GM13977 (cell line): ENCODE data around the gene EPB41L3.

Source experiments
- DNase-seq: peaks from one replicate; pipeline ENCODE4 v3.0.0; 2012; ENCODE audit warnings: low spot score
- CTCF ChIP-seq: IDR thresholded peaks from 2 replicates; pipeline ENCODE4 v1.5.1; 2012; ENCODE audit warnings: mild to moderate bottlenecking, control low read depth; ENCODE audit not compliant: insufficient read depth; ENCODE audit errors: extremely low read depth, missing control alignments
- in situ Hi-C: fragments of 300-500 bp; cut with MboI; formaldehyde crosslinking; loops from one replicate; pipeline ENCODE4 v1.12.0; 2022; ENCODE audit warnings: low sequenced_read_pairs, low pct_unique_long_range_greater_than_20kb, mixed read lengths, inconsistent platforms; ENCODE audit not compliant: unreplicated experiment

The EPB41L3 gene

GRCh38 chr18:5365443-5365842 is 178.4 kb downstream of the EPB41L3 start:
- no peak for DNase-seq
- in situ Hi-C loops = no loop called here

GRCh38 chr18:5350636-5351035 is 193.2 kb downstream of the EPB41L3 start:
- in situ Hi-C loops = no loop called here
- TF ChIP-seq CTCF = no peak
- DNase-seq = no peak

More at GRCh38 chr18:5365443-5365842, 178.4 kb downstream of the EPB41L3 start:
- TF ChIP-seq CTCF = no peak
